OCI-LY3 (cell line): ENCODE data around the gene ADAM10.

Experiments used
- H2AFZ ChIP-seq: fragments of 200-600, 300-600 bp; shearing (Covaris generic); 2 replicates; pipeline ENCODE4 v1.6.0; 2014; ENCODE audit warnings: antibody characterized with exemption, low read depth, low read length
- H3K27ac ChIP-seq: fragments of 200-600, 300-600 bp; sonication (generic); 2 replicates; pipeline ENCODE4 v1.5.1; 2014; ENCODE audit warnings: mild to moderate bottlenecking, low read length, moderate library complexity, mixed read lengths
- H3K27me3 ChIP-seq: fragments of 200-600, 300-600 bp; sonication (generic); 2 replicates; pipeline ENCODE4 v1.6.1; 2014; ENCODE audit warnings: low read depth, low read length, mixed read lengths
- H3K36me3 ChIP-seq: fragments of 200-600, 300-600 bp; sonication (generic); replicated peaks from 2 replicates; pipeline ENCODE3; 2014; ENCODE audit warnings: low read depth, low read length, mixed read lengths
- H3K4me1 ChIP-seq: fragments of 300-600, 200-600 bp; sonication (generic); 2 replicates; pipeline ENCODE4 v1.6.1; 2014; ENCODE audit warnings: low read length, mixed read lengths
- H3K4me2 ChIP-seq: fragments of 200-600, 300-600 bp; sonication (generic); 2 replicates; pipeline ENCODE4 v1.6.1; 2014; ENCODE audit warnings: low read length, mixed read lengths
- H3K4me3 ChIP-seq: fragments of 300-600, 200-600 bp; sonication (generic); 2 replicates; pipeline ENCODE4 v1.5.1; 2014; ENCODE audit warnings: antibody characterized with exemption, mild to moderate bottlenecking, low read length, moderate library complexity
- H3K79me2 ChIP-seq: fragments of 300-600, 200-600 bp; shearing (Covaris generic); 2 replicates; pipeline ENCODE4 v1.6.1; 2014; ENCODE audit warnings: mild to moderate bottlenecking, low read length, mixed read lengths
- H3K9ac ChIP-seq: fragments of 300-600, 200-600 bp; shearing (Covaris generic); 2 replicates; pipeline ENCODE4 v1.6.0; 2014; ENCODE audit warnings: mild to moderate bottlenecking, low read length, moderate library complexity
- H3K9me3 ChIP-seq: fragments of 200-600, 300-600 bp; shearing (Covaris generic); 2 replicates; pipeline ENCODE4 v1.6.1; 2014; ENCODE audit warnings: low read length, mixed read lengths; ENCODE audit not compliant: insufficient read depth
- H4K20me1 ChIP-seq: fragments of 200-600, 300-600 bp; sonication (generic); 2 replicates; pipeline ENCODE4 v1.6.1; 2016; ENCODE audit warnings: low read length, mixed read lengths; ENCODE audit not compliant: insufficient read depth
- CTCF ChIP-seq: fragments of 200-600, 300-600 bp; sonication (generic); IDR thresholded peaks from 2 replicates; pipeline ENCODE4 v1.5.1; 2014; ENCODE audit warnings: antibody characterized with exemption, low read length, low read depth
- EZH2phosphoT487 ChIP-seq: fragments of 200-600 bp; shearing (Covaris generic); IDR thresholded peaks from 2 replicates; pipeline ENCODE4 v1.6.1; 2018; ENCODE audit warnings: antibody characterized with exemption, mixed run types, low read depth

ADAM10 gene

GRCh38 chr15:58666957-58667356 is 82.5 kb downstream of the ADAM10 start:
- H3K27ac ChIP-seq, result no peak overlapping the region
- peaks cover 7% of the 10 kb centered on the region for H3K36me3 ChIP-seq
- H3K27me3 ChIP-seq, result no peaks in the 10 kb centered on the region
- H3K9ac ChIP-seq, result no peak overlapping the region
- H3K9me3 ChIP-seq, result no peaks in the 10 kb centered on the region
- no peaks in the 10 kb centered on the region for H4K20me1 ChIP-seq
- TF ChIP-seq EZH2phosphoT487, result no peak
- H3K4me2 ChIP-seq, result no peak overlapping the region
- no peaks in the 10 kb centered on the region for H3K4me1 ChIP-seq
- H3K4me3 ChIP-seq, result no peak overlapping the region
- H3K79me2 ChIP-seq, result no peaks in the 10 kb centered on the region
- no peak overlapping the region for H2AFZ ChIP-seq

GRCh38 chr15:58665672-58666071 is 83.8 kb downstream of the ADAM10 start:
- H3K27me3 ChIP-seq, result no peaks in the 10 kb centered on the region
- no peaks in the 10 kb centered on the region for H3K79me2 ChIP-seq
- H3K36me3 ChIP-seq, result peaks cover 11% of the 10 kb centered on the region
- H3K9me3 ChIP-seq, result no peaks in the 10 kb centered on the region
- no peaks in the 10 kb centered on the region for H3K4me1 ChIP-seq
- no peak overlapping the region for H3K4me2 ChIP-seq
- no peak overlapping the region for H3K9ac ChIP-seq
- no peak overlapping the region for H3K27ac ChIP-seq
- H4K20me1 ChIP-seq, result no peaks in the 10 kb centered on the region
- H3K4me3 ChIP-seq, result no peak overlapping the region
- no peak for TF ChIP-seq CTCF
- no peak for TF ChIP-seq EZH2phosphoT487
- no peak overlapping the region for H2AFZ ChIP-seq

GRCh38 chr15:58650102-58650501 is 99.4 kb downstream of the ADAM10 start:
- Histone ChIP-seq H3K27me3 (no peaks in the 10 kb centered on the region), H3K79me2 (no peaks in the 10 kb centered on the region), H3K4me1 (no peaks in the 10 kb centered on the region), H3K4me3 (no peak overlapping the region), H2AFZ (no peak overlapping the region), H3K9me3 (no peaks in the 10 kb centered on the region), H3K36me3 (no peaks in the 10 kb centered on the region), H4K20me1 (no peaks in the 10 kb centered on the region), H3K9ac (no peak overlapping the region), H3K27ac (no peak overlapping the region), H3K4me2 (no peak overlapping the region)
- TF ChIP-seq CTCF (no peak), EZH2phosphoT487 (no peak)

GRCh38 chr15:58649175-58649574 is 100.3 kb downstream of the ADAM10 start:
- TF ChIP-seq EZH2phosphoT487 (no peak), CTCF (no peak)
- no peak overlapping the region for H3K9ac ChIP-seq
- H3K27me3 ChIP-seq, result no peaks in the 10 kb centered on the region
- no peaks in the 10 kb centered on the region for H3K79me2 ChIP-seq
- no peak overlapping the region for H2AFZ ChIP-seq
- H3K4me2 ChIP-seq, result no peak overlapping the region
- no peaks in the 10 kb centered on the region for H3K4me1 ChIP-seq
- no peak overlapping the region for H3K27ac ChIP-seq
- no peaks in the 10 kb centered on the region for H3K9me3 ChIP-seq
- no peaks in the 10 kb centered on the region for H3K36me3 ChIP-seq
- H3K4me3 ChIP-seq, result no peak overlapping the region
- no peaks in the 10 kb centered on the region for H4K20me1 ChIP-seq

- H3K9me3 ChIP-seq, result no peaks in the 10 kb centered on the region
- TF ChIP-seq EZH2phosphoT487 (no peak), CTCF (no peak)
- no peaks in the 10 kb centered on the region for H4K20me1 ChIP-seq
- H3K27ac ChIP-seq, result no peak overlapping the region
- H3K4me3 ChIP-seq, result no peak overlapping the region
- H3K36me3 ChIP-seq, result peaks cover 10% of the 10 kb centered on the region
- no peak overlapping the region for H2AFZ ChIP-seq
- no peak overlapping the region for H3K9ac ChIP-seq
- H3K27me3 ChIP-seq, result no peaks in the 10 kb centered on the region
- no peak overlapping the region for H3K4me2 ChIP-seq
- peaks cover 10% of the 10 kb centered on the region for H3K4me1 ChIP-seq
- H3K79me2 ChIP-seq, result no peaks in the 10 kb centered on the region
Measured at GRCh38 chr15:58643996-58644395, 105.5 kb downstream of the ADAM10 start.
